ENCODE data around the gene FRRS1L.

FRRS1L gene

DNA sequence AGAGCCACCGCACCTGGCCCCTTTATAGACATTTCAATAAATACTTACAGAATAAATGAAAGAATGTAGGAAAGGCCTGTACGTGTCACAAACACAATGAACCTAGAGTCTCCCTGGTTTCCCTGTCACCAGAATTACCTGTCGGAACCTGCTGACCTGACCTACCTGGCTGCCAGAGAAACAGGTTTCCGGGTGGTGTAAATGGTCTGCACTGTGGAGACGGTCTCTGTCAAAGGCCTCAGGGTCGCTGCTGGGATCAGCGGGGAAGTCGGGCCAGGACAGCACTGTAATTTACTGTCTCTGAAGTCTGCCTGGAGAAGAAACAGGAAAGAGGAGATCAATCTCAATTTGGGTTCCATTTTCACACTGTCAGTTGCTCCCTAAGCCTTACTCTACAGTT lies 9.3 kb upstream of the FRRS1L start:
- no peak for DNase-seq

DNA sequence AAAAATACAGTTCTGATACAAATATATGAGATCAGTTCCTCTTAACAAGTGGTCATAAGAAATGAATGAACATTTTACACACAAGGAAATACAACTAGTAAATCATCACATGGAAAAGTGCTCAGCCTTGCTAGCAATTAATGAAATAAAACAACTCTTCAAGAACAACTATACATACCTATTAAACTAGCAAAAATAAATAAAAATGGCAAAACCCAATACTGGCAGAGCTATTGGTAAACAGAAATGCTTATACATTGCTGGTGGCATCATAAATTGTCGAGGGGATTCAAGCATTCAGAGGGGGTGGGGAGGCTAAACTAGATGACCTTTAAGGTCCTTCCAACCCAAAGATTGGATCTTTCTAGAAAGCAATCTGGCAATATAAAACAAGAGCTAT lies 5.9 kb upstream of the FRRS1L start:
- DNase-seq = no peak

DNA sequence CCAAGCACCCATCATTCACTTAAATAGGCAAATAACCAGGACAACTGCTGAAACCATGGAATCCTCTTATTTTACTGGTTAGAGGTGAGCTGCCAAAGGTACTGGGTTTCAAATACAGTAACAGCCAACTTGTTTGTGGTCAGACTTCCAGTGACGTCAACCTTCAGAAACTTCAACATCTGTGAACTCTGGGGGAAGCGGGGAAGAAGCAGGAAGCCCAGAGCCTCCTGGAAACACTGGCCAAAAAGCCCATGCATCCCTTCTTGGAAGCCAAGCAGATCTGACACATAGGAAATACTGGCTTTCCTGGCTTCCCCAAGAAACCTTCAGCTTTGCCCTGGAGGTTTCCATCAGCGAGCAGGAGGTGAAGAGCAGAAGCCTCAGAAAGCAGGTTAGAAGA lies 4.9 kb upstream of the FRRS1L start:
- DNase-seq = no peak

DNA sequence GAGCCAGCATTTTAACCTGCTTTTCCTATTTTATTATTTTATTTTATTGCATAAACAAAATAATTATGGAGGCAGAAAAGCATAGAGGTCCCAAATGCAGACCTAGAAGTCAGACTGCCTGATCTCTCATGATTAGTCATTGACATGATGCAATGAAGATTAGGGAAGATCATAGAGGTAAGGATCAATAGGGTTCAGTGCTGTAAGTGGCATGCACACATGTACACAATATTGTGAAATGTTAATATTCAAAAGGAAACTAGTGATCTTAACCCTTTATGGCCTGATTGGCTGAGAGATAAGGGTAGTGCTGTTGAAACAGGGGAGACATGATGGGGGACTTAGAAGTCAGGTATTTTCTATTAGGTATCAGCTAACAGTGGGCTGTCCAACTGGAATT lies 1.1 kb upstream of the FRRS1L start:
- DNase-seq = peak; percentile 25

DNA sequence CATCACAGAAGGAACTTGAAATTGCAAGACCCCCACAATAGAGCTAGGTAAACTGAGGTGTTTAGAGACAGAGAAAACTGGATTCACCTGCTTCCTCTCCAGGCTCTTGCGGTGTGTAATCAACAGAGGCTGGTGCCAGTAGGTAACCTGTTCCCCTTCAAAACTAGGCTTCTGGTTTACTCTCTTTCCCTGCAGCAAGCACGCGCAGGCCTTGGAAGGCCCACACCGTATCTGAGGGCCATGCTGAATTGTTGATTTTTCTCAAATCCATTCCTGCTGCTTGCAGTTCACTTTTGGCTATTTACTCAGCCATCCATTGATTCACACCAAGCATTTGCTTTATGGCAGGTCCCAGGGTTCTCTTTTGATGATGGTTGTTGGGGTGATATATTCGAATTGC lies 667 bp upstream of the FRRS1L start:
- DNase-seq = no peak

DNA sequence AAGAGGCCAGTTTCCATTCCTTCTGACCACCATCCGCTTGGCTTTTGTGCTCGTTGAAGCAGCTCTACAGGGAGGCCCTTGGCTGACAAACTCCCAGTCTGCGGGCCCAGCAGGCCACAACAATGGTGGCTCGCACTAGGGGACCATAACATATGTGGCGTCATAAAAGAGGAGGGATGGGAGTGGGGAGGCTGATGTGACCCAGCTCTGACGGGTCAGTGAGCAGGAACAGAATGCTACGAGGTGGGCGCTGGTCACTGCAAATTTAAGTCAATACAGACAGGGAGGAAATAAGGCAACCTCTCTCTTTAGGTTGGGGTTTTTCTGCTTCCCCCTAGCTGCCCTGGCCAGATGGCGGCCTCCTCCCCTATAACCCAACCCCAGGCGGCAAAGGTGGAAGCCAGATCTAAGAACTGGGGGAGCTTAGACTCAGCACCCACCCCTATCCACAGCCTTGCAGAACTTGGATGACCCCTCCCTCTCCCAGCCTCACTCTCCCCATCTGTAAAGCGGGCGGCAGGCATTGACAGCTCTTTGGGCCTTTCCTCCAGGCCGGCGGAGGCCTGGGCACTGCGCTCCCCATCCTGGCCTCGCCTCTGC lies 778 bp downstream of the FRRS1L start:
- DNase-seq = no peak

DNA sequence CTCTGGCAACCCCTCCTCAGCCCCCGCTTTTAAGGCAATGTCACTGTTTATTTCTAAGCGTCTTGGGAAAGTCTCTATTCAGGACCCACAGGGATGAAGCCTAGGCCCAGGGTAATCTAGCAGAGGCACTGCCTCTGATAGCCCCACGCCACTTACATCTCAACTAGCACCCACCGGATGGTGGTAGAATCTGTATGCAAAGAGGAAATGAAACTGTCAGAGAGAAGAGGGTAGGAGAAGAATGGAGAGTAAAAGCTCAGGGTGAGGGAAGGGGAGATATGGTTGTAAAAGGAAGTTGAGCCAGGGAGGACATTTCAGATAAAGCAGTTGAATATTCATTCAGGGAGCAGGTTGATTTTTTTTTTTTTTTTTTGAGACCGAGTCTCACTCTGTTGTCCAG lies 3.0 kb downstream of the FRRS1L start:
- no peak for DNase-seq

DNA sequence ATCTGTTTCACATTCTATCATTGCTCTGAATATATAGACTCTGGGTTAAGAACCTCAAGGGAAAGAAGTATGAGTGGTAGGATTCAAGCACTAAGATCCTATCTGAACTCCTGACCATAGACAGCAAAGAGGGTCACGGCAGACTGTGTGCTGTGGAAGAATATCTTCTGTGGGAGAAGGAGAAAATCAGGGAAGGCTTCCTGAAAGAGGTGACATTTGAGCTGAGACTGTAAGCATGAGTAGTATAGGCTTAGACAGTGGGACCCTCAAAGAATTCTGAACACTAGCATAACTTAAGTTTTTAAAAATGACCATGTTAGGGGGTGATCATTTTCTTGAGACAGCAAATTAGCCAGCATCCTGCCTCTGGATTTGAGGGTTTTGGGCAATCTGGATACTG lies 3.9 kb downstream of the FRRS1L start:
- no peak for DNase-seq

DNA sequence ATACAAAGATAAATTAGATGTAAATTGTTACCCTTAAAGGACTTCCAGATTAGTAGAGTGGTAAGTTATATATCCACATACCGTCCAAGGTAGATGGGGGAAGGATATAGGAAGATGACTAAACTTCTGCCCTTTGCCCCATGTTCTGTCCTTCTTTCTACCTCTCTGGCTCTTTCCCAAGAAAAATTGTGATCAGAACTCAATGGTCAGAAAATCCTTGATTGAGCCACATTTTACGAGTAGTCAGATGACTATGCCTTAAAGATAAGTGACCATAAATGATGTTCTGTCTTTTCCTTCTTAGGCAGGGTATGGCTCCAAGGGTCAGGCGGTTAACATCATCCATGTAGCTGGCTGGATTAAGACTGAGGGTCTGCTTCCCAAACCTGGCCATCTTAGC lies 4.4 kb downstream of the FRRS1L start:
- DNase-seq = no peak

DNA sequence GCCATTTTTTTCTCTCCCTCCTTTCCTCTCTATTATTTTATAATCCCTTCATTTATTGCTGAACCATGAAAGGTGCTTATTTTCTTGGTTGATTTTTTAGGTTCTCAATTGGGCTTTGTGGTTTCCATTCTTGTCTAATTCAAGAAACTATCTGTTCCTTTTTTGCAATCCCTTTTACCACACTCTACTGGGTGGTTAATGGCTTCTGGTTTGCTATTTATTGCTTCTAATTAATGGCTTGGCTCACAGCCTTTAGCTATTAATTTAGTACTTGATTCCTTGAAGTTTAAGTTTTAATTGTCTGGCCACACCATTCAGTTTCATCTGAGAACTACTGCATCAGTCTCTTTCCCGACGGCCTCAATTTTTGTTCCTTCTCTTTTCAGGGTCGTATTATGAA lies 5.6 kb downstream of the FRRS1L start:
- DNase-seq = no peak

DNA sequence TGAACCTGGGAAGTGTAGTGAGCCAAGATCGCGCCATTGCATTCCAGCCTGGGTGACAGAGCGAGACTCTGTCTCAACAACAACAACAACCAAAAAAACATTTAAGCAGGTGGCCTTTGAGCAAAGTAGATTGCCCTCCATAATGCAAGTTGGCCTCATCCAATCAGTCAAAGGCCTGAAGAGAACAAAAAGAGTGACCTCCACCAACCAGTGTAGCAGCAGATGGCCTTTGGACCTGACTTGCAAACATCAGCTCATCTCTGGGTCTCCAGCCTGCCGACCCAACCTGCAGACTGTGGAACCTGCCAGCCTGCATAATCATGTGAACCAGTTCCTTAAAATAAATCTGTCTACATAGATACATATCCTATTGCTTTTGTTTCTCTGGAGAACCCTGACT lies 7.5 kb downstream of the FRRS1L start:
- DNase-seq = no peak

DNA sequence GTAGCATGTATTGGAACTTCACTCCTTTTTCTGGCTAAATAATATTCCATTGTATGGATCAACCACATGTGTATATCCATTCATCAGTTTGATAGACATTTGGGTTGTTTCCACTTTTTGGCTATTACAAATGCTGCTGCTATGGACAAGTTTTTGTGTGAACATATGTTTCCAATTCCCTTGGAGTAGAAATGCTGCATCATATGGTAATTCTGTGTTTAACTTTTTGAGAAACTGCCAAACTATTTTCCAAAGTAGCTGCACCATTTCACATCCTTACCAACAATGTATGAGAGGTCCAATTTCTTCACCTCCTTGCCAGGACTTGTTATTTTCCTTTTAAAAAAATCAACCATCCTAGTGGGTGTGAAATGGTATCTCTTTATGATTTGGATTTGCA lies 8.4 kb downstream of the FRRS1L start:
- no peak for DNase-seq

DNA sequence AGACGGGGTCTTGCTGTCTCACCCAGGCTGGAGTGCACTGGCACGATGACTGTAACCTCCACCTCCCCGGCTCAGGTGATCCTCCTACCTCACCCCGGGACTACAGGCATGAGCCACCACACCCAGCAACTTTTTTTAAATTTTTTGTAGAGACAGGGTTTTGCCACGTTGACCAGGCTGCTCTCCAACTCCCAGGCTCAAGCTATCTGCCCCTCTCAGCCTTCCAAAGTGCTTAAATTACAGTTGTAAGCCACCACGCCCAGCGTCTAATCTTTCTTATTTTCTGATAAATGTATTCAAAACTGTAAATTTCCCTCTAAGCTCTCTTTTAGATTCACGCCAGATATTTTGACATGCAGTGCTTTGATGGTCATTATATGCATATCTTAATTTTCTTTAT lies 10.3 kb downstream of the FRRS1L start:
- DNase-seq = no peak

DNA sequence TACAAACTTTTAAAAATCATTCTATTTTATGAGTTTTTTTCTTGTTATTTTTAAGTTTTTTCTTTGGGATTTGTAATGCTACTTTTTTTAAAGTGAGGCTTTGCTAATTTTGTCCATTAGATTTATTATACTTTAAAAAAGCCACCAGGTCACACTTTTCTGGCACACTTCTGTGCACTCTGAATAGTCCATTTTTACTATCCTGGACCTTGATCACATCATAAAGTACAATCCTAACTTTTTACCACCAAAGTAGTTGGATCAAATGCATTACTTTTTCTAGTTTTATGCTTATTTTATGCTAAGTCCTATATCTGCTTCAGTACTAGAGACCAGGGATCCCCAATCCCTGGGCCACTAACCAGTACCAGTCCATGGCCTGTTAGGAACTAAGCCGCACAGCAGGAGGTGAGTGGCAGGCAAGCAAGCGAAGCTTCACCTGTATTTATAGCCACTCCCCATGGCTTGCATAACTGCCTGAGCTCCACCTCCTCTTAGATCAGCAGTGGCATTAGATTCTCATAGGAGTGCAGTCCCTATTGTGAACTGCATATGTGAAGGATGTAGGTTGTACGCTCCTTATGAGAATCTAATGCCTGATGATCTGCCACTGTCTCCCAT lies 16.0 kb downstream of the FRRS1L start:
- DNase-seq = no peak

DNA sequence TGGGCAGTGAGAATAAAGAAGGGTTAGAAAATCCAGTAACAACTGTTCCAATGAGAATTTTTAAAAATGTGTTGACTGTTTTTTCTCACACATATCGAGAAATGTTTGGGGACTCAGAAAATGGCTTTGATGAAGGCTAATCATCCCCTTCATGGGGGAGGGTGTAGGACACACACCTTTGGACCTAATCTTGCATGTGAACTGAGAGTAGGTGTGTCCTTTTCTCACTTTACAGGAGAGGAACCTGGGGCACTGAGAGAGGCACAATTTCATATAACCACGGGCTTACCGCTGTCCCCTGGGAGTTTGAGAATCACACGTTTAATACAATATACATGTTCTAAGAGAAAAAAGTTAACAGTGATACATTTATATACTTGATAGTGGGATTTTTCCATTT lies 17.3 kb downstream of the FRRS1L start:
- no peak for DNase-seq

DNA sequence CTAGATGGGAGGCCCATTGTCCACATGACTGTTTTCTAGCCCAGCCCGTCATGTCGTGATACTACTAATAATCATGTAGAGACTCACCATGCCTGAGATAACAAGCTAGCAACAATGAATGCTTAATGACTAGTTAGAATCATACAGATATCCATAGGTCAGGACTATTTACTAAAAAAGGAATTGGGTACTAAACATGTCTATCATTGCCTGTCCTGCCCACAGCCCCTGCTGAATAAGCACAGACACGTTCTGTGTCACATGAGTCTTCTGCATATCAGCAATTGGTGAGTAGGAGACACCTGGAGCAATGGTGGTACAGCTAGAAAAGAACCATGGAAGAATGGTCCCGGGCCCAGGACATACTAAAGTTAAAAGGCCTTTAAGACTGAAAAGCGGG lies 18.0 kb downstream of the FRRS1L start:
- DNase-seq = no peak

DNA sequence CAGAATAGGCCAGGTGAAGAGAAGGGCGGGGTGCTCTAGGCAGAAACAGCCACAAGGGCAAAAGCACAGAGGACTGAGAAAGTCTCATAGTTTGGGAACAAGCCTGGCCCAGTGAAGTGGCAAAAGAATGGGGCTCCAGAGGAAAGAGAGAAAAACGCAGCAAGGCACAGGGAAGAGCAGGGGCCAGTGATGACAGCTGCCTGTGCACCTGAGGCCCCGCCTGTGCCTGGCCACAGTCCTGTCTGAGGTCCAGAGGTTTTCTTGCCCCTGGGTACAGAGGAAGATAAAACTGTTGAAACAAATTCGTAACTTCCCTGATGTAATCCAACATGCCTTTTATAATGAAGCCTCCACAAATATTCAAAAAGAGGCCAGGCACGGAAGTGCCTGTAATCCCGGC lies 22.0 kb downstream of the FRRS1L start:
- no peak for DNase-seq

DNA sequence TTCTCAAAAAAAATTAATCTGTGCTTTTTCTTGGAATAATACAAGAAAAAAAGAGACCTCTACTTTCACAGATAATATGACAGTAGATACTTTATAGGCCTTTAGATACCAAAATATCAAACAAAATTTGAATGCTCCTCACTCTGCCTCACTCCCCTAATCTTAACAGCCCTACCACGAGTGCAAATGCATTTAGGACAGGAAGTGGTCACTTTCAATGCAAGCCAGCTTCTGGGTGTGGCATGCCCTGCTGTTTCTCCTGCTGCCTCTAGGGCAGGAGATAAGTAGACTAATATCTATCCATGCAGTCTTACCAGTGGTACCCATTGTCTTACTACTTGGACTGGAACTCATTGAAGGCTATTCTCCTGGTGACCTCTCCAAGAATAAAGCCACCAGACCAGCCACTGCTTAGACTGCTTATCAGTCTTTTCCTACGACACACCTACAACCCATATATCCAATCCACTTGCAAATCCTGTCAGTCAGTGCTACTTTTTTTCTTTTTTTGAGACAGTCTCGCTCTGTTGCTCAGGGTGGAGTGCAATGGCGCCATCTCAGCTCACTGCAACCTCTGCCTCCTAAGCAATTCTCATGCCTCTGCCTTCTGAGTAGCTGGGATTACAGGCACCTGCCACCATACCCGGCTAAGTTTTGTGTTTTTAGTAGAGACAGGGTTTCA lies 23.0 kb downstream of the FRRS1L start:
- DNase-seq = peak; percentile 40

DNA sequence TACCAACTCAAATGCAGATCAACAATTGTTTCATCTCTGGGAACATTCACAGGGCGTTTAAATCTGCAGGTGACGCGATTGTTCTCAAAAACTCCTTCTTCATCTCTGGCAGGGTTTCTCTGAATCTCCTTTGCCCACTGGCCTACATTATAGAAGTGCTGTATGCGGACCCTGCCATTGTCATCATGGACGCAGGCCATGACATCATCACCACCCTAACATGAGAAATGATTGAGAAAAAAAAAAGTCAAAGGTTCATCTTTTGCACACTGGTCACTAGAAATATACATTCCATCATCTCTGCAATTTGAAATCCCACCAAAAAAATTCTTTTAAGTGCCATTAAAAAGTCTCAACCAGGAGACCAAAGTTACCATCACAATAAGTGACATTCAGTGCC lies 25.7 kb downstream of the FRRS1L start:
- no peak for DNase-seq

DNA sequence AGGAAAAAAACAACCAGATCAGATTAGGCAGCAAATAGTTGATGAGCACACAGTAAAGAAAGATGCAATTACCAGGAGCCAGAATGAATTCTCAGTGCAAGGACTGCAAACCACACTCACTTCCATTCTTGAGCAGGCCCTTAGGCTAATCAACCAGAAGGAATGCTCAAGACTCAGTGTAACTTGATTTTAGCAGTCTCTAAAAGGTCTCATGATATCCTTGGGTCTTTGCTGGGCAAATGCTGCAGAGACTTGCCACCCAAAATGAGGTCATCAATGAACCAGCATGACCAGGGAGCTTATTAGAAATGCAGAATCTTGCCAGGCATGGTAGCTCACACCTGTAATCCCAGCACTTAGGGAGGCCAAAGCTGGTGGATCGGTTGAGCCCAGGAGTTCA lies 27.2 kb downstream of the FRRS1L start:
- no peak for DNase-seq

DNA sequence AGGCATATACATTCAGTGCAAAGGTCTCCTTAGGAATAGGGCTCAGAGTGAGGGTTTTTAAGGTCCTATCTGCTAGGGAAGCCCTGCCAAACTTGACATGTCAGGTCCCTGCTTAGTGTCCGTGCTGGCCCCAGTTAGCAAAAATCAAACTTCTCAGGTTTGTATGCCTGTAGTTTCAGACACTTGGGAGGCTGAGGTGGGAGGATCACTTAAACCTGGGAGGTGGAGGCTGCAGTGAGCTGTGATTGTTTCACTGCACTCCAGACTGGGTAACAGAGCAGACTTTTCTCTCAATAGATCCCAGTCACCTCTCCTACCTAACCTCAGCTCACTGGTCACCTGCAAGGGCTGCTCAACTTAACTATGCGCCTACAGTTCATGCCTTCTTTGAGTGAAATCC lies 28.6 kb downstream of the FRRS1L start:
- no peak for DNase-seq

DNA sequence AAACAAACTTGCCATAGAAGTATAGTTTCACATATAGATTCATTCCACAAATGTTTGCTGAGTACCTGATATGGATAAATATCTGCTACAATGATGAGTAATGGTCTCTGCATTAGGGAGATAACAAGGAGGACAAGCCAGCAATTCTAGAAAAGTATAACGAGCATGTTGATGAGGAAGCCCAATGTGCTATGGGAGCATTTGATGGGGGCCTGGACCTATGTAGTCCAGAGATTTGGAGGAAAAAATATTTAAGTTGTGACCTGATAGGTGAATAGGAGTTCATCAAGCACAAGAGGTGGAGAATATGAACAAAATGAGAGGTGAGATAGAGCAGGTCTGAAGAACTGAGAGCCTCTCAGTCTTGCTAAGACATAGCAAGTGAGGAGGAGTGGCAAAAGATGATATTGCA lies 32.9 kb downstream of the FRRS1L start:
- DNase-seq = no peak

DNA sequence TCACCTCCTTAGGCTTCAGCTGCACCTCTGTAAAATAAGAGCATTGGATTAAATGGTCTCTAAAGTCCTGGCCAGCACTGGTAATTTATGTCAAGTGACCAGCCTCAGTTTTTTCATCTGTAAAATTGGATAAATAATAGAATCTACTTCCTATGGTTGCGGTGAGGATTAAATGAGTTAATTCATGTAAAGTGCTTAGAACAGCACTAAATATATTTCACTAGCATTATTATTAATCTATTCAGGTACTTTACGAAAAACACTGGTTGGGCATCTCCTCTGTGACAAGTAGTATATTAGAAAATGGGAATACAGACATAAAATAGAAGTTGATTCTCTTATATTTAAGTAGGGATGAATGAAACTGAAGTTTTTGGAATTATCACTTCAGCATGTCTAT lies 33.5 kb downstream of the FRRS1L start:
- no peak for DNase-seq

DNA sequence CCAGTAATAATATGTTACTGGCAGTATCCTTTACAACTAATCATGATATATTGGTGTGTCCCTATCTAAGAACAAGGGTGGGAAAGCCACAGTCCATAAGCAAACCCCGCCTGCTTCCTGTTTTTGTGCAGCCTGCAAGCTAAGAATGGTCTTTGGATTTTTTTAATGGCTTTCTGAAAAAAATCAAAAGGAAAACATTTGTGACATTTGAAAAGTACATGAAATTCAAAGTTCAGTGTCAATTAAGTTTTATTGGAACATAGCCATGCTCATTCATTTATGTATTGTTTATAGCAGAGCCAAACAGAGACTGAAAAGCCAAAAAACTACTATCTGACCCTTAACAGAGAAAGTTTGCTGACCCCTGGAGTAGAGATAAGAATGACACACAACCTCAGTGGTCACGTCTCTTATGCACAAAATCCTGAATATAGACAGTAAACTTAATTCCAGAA lies 34.5 kb downstream of the FRRS1L start:
- DNase-seq = no peak

All from activated CD4-positive, alpha-beta T cell treated with anti-CD3 and anti-CD28 coated beads, Interleukin-2, Interleukin-6, amounts not matched to agents 100 ng/mL and 50 ng/mL, durations not matched to agents 16 hours and 8 hours (primary cell).